Measurements from ENCODE around the gene EGLN1. TPM values are rescaled to one million over a fixed set of nuclear protein-coding genes. Genes with fewer than 3 reads are reported as not detected.

Gene EGLN1
- total and polyA plus RNA-seq, 2 of the 8 experiments (the other 6 are each of a cell fraction or from before 2014, with no cell fraction given): 4.0 to 6.4 TPM

DNA sequence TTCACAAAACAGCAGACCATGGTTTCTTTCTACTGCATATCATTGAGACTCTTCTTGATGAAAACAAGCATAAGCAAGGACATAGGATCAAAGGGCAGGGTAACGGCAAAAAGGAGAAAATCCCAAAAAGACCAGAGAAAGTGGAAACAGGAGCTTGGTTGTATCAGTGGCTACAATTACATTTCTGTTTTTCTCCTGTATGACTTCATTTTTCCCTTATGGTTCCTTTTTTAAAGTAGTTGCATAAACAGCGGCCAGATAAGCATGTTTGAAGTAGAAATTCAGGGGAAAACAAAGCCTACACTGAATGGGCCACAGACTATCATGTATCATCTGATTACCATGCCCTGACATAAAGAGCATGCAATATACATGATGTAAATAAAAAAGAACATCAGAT lies 4.6 kb downstream of the EGLN1 start:
- no peaks in the 10 kb centered on the region for H3K9me3 ChIP-seq (ENCODE audit: insufficient read depth in 2 of 2, low read depth in 1 of 2, low read length in 1 of 2)
- H3K79me2 ChIP-seq (ENCODE audit: control insufficient read depth in 1 of 2, insufficient read depth in 2 of 2, low read length in 2 of 2): peaks cover 0 to 13% of the 10 kb centered on the region in 2 experiments; a peak in 2 of 4 replicates
- no peak overlapping the region for H4K91ac ChIP-seq (replicated peaks; ENCODE audit: insufficient read length, low read length)
- peaks cover 10 to 37% (median 28%) of the 10 kb centered on the region in 4 experiments for H3K27me3 ChIP-seq (replicated peaks in 1 of 4; ENCODE audit: control insufficient read depth in 3 of 4, extremely low read depth in 1 of 4, insufficient read depth in 3 of 4, low read length in 3 of 4)
- no peak overlapping the region for H3K23ac ChIP-seq (ENCODE audit: insufficient read length)
- H3K14ac ChIP-seq (ENCODE audit: insufficient read length): no peak overlapping the region
- H2BK15ac ChIP-seq (ENCODE audit: low read length): no peak overlapping the region
- TF ChIP-seq HDAC6 (IDR thresholded peaks at IDR 0.05; ENCODE audit: low read depth, low read length) (no peak), CTCF (IDR thresholded peaks at IDR 0.05; ENCODE audit: control extremely low read depth in 1 of 3, insufficient read depth in 1 of 3, low read depth in 1 of 3, low read length in 3 of 3) (no peak), POLR2AphosphoS5 (IDR thresholded peaks at IDR 0.05; ENCODE audit: low read depth, low read length) (no peak), POU5F1 (IDR thresholded peaks at IDR 0.05; ENCODE audit: low read depth, low read length) (no peak), RAD21 (IDR thresholded peaks at IDR 0.05 in 1 of 2, conservative IDR thresholded peaks at IDR 0.05 in 1 of 2; ENCODE audit: low read depth in 2 of 2, low read length in 2 of 2) (no peak), POLR2A (IDR thresholded peaks at IDR 0.05; ENCODE audit: control extremely low read depth in 1 of 2, low read depth in 2 of 2, low read length in 2 of 2) (no peak), CHD2 (IDR thresholded peaks at IDR 0.05; ENCODE audit: low read length) (no peak), CBX8 (IDR thresholded peaks at IDR 0.05; ENCODE audit: borderline replicate concordance, low read depth, low read length) (no peak), MAX (IDR thresholded peaks at IDR 0.05) (no peak), SRF (IDR thresholded peaks at IDR 0.05; ENCODE audit: low read depth, low read length) (no peak)
- TF ChIP-seq, protein P1, sequence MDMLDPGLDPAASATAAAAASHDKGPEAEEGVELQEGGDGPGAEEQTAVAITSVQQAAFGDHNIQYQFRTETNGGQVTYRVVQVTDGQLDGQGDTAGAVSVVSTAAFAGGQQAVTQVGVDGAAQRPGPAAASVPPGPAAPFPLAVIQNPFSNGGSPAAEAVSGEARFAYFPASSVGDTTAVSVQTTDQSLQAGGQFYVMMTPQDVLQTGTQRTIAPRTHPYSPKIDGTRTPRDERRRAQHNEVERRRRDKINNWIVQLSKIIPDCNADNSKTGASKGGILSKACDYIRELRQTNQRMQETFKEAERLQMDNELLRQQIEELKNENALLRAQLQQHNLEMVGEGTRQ (IDR thresholded peaks at IDR 0.05; ENCODE audit: low read length): no peak
- CTCF ChIA-PET (ENCODE audit: partially characterized antibody): no interaction called here
- 95% methylated on average over 2 of the region's 2 CpGs; no CpG with 5 or more reads in 1 of the 2 experiments for WGBS, 2 experiments (ENCODE audit: extremely low coverage in 1 of 2, insufficient coverage in 1 of 2, insufficient read length in 1 of 2, insufficient replicate concordance in 2 of 2, low coverage in 1 of 2, low lambda C conversion rate in 2 of 2, missing lambda C conversion rate in 1 of 2)
- H3K36me3 ChIP-seq (ENCODE audit: control insufficient read depth in 2 of 4, insufficient read depth in 4 of 4, low read length in 3 of 4): no peaks in the 10 kb centered on the region
- no peak overlapping the region for H2BK12ac ChIP-seq (ENCODE audit: low read depth, low read length)
- peaks cover 10% of the 10 kb centered on the region; the same call in 1 of the 2 replicates for H3K23me2 ChIP-seq (ENCODE audit: low read depth, low read length)
- no peak overlapping the region for H2AFZ ChIP-seq (ENCODE audit: low read length)
- H3K4ac ChIP-seq (replicated peaks; ENCODE audit: insufficient read length, low read depth, low read length): no peak overlapping the region
- H3K18ac ChIP-seq (ENCODE audit: extremely low read depth, low read length): no peak overlapping the region
- FAIRE-seq: no peak
- H3K56ac ChIP-seq (replicated peaks; ENCODE audit: insufficient read length, low read depth, low read length): no peak overlapping the region
- peaks cover 5 to 17% of the 10 kb centered on the region in 2 experiments for H4K20me1 ChIP-seq (replicated peaks in 1 of 2; ENCODE audit: control insufficient read depth in 1 of 2, insufficient read depth in 2 of 2, low read length in 2 of 2)
- H2BK20ac ChIP-seq (ENCODE audit: low read length): no peak overlapping the region
- no peak overlapping the region for H2AK5ac ChIP-seq (ENCODE audit: low read depth, low read length)
- H3K4me3 ChIP-seq (ENCODE audit: extremely low read depth in 1 of 4, insufficient read depth in 2 of 4, low read depth in 3 of 4, low read length in 4 of 4): no peak overlapping the region
- no peak overlapping the region for H4K8ac ChIP-seq (ENCODE audit: extremely low read depth, insufficient read depth, low read length)
- no peak overlapping the region for H4K5ac ChIP-seq (ENCODE audit: insufficient read length, low read depth, low read length)
- no peak overlapping the region for H3K9ac ChIP-seq (replicated peaks in 1 of 4; ENCODE audit: extremely low read depth in 1 of 4, low read depth in 3 of 4, low read length in 3 of 4)
- no peaks in the 10 kb centered on the region; the same call in 1 of the 2 replicates for H3K79me1 ChIP-seq (ENCODE audit: low read depth, low read length)
- POLR2A ChIA-PET (ENCODE audit: partially characterized antibody): no interaction called here
- no peak overlapping the region for H3K4me2 ChIP-seq (ENCODE audit: insufficient read depth in 1 of 2, low read depth in 2 of 2, low read length in 2 of 2)
- H2BK120ac ChIP-seq (replicated peaks; ENCODE audit: low read depth, low read length): no peak overlapping the region
- DNase-seq (ENCODE audit: low read depth in 1 of 2, low spot score in 2 of 2): no peak
- no peak overlapping the region for H2BK5ac ChIP-seq (ENCODE audit: low read depth, low read length)
- no peak overlapping the region for H3K27ac ChIP-seq (ENCODE audit: low read depth, low read length)
- peaks cover 0 to 12% (median 0%) of the 10 kb centered on the region in 4 experiments; a peak in 4 of 7 replicates for H3K4me1 ChIP-seq (replicated peaks in 1 of 4; ENCODE audit: control insufficient read depth in 3 of 4, insufficient read depth in 4 of 4, low read length in 3 of 4)

All from H1 (cell line).